OCI-LY1 (cell line): Measurements from ENCODE around the gene HMG20A.

ENCODE experiments used
- EZH2 ChIP-seq: fragments of 200-600 bp; sonication (generic), shearing (Covaris generic); IDR thresholded peaks from 2 replicates; pipeline ENCODE4 v1.8.0; 2017; ENCODE audit warnings: borderline replicate concordance, mixed run types, mild to moderate bottlenecking, antibody characterized with exemption, low read length, moderate library complexity, mixed read lengths
- TF ChIP-seq, protein P1 (sequence below): fragments of 200-600 bp; sonication (generic), shearing (Covaris generic); IDR thresholded peaks from 2 replicates; pipeline ENCODE4 v1.5.1; 2017; ENCODE audit warnings: mild to moderate bottlenecking, antibody characterized with exemption, low read length, moderate library complexity, mixed read lengths

GRCh38 chr15:77479015-77479414 is 58.3 kb downstream of the HMG20A start:
- TF ChIP-seq EZH2, result no peak
- TF ChIP-seq, protein P1, sequence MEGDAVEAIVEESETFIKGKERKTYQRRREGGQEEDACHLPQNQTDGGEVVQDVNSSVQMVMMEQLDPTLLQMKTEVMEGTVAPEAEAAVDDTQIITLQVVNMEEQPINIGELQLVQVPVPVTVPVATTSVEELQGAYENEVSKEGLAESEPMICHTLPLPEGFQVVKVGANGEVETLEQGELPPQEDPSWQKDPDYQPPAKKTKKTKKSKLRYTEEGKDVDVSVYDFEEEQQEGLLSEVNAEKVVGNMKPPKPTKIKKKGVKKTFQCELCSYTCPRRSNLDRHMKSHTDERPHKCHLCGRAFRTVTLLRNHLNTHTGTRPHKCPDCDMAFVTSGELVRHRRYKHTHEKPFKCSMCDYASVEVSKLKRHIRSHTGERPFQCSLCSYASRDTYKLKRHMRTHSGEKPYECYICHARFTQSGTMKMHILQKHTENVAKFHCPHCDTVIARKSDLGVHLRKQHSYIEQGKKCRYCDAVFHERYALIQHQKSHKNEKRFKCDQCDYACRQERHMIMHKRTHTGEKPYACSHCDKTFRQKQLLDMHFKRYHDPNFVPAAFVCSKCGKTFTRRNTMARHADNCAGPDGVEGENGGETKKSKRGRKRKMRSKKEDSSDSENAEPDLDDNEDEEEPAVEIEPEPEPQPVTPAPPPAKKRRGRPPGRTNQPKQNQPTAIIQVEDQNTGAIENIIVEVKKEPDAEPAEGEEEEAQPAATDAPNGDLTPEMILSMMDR, result no peak
